Body of pancreas (tissue), 4 donors: ENCODE measurements around the gene TENM3. TPM values are rescaled to one million over a fixed set of nuclear protein-coding genes. Genes with fewer than 3 reads are reported as not detected.

ENCODE experiments used
- ATAC-seq: fragments of 150-250 bp; one replicate; pipeline ENCODE4 v1.9.1; 2016
- DNase-seq, 4 donors: peaks; one replicate each; pipeline ENCODE4 v3.0.0-alpha.2; 2019
- H3K27ac ChIP-seq, 4 donors: fragments of 200-600 bp; sonication (generic); 1 replicate in 3 of 4; 2 replicates in 1 of 4; pipeline versions ENCODE4 v1.5.1 to v1.6.1; 2016 to 2019; ENCODE audit warnings: mild to moderate bottlenecking in 1 of 4, mixed read lengths in 1 of 4, moderate library complexity in 1 of 4
- H3K27me3 ChIP-seq, 2 donors: fragments of 200-600 bp; sonication (generic); one replicate each; pipeline ENCODE4 v1.6.0; 2016; ENCODE audit warnings: mild to moderate bottlenecking in 1 of 2
- H3K36me3 ChIP-seq, 2 donors: fragments of 200-600 bp; sonication (generic); replicated peaks in 1 of 2; 2 replicates each; pipeline ENCODE4 v1.5.1; 2016; ENCODE audit warnings: low read depth in 2 of 2; ENCODE audit not compliant: insufficient read depth in 1 of 2
- H3K4me1 ChIP-seq: fragments of 200-600 bp; sonication (generic); one replicate; pipeline ENCODE4 v1.6.0; 2016
- H3K4me3 ChIP-seq, 2 donors: fragments of 200-600 bp; sonication (generic); 1 replicate in 1 of 2; 2 replicates in 1 of 2; pipeline ENCODE4 v1.5.1; 2016 to 2019
- H3K9me3 ChIP-seq, 3 donors: fragments of 200-600 bp; sonication (generic); 1 replicate in 2 of 3; 2 replicates in 1 of 3; pipeline ENCODE4 v1.5.1; 2016
- CTCF ChIP-seq, 7 experiments: fragments of 450-650 bp in 4 of 7; fragments of 200-600 bp in 3 of 7; sonication (generic) in 3 of 7; IDR thresholded peaks; one replicate each; pipeline ENCODE4 v1.5.1; 2016 to 2019; ENCODE audit warnings: antibody characterized with exemption in 7 of 7
- POLR2A ChIP-seq, 3 donors: fragments of 450-650 bp; IDR thresholded peaks; one replicate each; pipeline ENCODE4 v1.6.1; 2016; ENCODE audit warnings: antibody characterized with exemption in 3 of 3, mild to moderate bottlenecking in 2 of 3
- WGBS, 2 donors: methylation state at CpG; one replicate each; pipeline ENCODE4 v1.1.5; 2017; 5-methylcytosine and 5-hydroxymethylcytosine counted together
- intact Hi-C: fragments of 100-400 bp; cut with DNase I; formaldehyde crosslinking; loops from one replicate; pipeline ENCODE4 v1.15.1; 2023
- total RNA-seq, 2 donors: library from RNA; depleted of rRNA; stranded (reverse); fragments of >200 nt; gene quantifications; one replicate each; pipeline ENCODE4 v1.1.0, GENCODE V29; 2016

TENM3 gene
- total RNA-seq, 2 donors from 2014 or later, result 2.3 to 9.6 TPM

GRCh38 chr4:182320580-182320979 lies 77.4 kb downstream of the TENM3 start:
- no peak overlapping the region for H3K4me3 ChIP-seq
- no peaks in the 10 kb centered on the region for H3K27me3 ChIP-seq
- DNase-seq (no peak), ATAC-seq (no peak)
- WGBS, 2 donors, result 31 to 45% methylated on average over 3 of the region's 3 CpGs
- H3K36me3 ChIP-seq, result no peaks in the 10 kb centered on the region
- H3K27ac ChIP-seq, result no peak overlapping the region
- intact Hi-C loops, result no loop called here
- no peaks in the 10 kb centered on the region for H3K4me1 ChIP-seq
- TF ChIP-seq POLR2A (IDR thresholded peaks at IDR 0.05), result no peak
- TF ChIP-seq CTCF (IDR thresholded peaks at IDR 0.05), result no peak
- H3K9me3 ChIP-seq, result no peaks in the 10 kb centered on the region

- Histone ChIP-seq H3K9me3 (no peaks in the 10 kb centered on the region), H3K36me3 (no peaks in the 10 kb centered on the region), H3K4me3 (no peak overlapping the region), H3K4me1 (no peaks in the 10 kb centered on the region), H3K27me3 (no peaks in the 10 kb centered on the region), H3K27ac (no peak overlapping the region)
- TF ChIP-seq CTCF (IDR thresholded peaks at IDR 0.05), result no peak
- no peak for TF ChIP-seq POLR2A (IDR thresholded peaks at IDR 0.05)
- no peak for ATAC-seq
- no peak for DNase-seq
- intact Hi-C loops, result no loop called here
- WGBS, 2 donors, result 88 to 93% methylated on average over 10 of the region's 10 CpGs
Measured at GRCh38 chr4:182324282-182324681, 81.1 kb downstream of the TENM3 start.

- Histone ChIP-seq H3K9me3 (no peaks in the 10 kb centered on the region), H3K4me1 (no peaks in the 10 kb centered on the region), H3K27ac (no peak overlapping the region), H3K4me3 (no peak overlapping the region), H3K27me3 (no peaks in the 10 kb centered on the region), H3K36me3 (no peaks in the 10 kb centered on the region)
- DNase-seq, result no peak
- no peak for TF ChIP-seq POLR2A (IDR thresholded peaks at IDR 0.05)
- TF ChIP-seq CTCF (IDR thresholded peaks at IDR 0.05), result no peak
- no peak for ATAC-seq
- intact Hi-C loops, result no loop called here
- WGBS, 2 donors, result 56 to 61% methylated on average over 3 of the region's 3 CpGs
Measured at GRCh38 chr4:182325397-182325796, 82.2 kb downstream of the TENM3 start.

- ATAC-seq (no peak), DNase-seq (no peak)
- intact Hi-C loops, result no loop called here
- Histone ChIP-seq H3K4me3 (no peak overlapping the region), H3K36me3 (no peaks in the 10 kb centered on the region), H3K9me3 (no peaks in the 10 kb centered on the region), H3K27me3 (no peaks in the 10 kb centered on the region), H3K4me1 (no peaks in the 10 kb centered on the region), H3K27ac (no peak overlapping the region)
- WGBS, 2 donors, result 78 to 82% methylated on average over 16 of the region's 16 CpGs
- TF ChIP-seq CTCF (IDR thresholded peaks at IDR 0.05), result no peak
- TF ChIP-seq POLR2A (IDR thresholded peaks at IDR 0.05), result no peak
Measured at GRCh38 chr4:182325848-182326255, 82.7 kb downstream of the TENM3 start.

GRCh38 chr4:182328505-182328904 lies 85.3 kb downstream of the TENM3 start:
- intact Hi-C loops, result no loop called here

More at GRCh38 chr4:182328505-182328904, 85.3 kb downstream of the TENM3 start:
- no peak overlapping the region for H3K4me3 ChIP-seq
- TF ChIP-seq CTCF (IDR thresholded peaks at IDR 0.05) (no peak), POLR2A (IDR thresholded peaks at IDR 0.05) (no peak)
- no peak overlapping the region for H3K27ac ChIP-seq
- ATAC-seq (no peak), DNase-seq (no peak)
- no peaks in the 10 kb centered on the region for H3K36me3 ChIP-seq
- H3K4me1 ChIP-seq, result no peaks in the 10 kb centered on the region
- H3K27me3 ChIP-seq, result no peaks in the 10 kb centered on the region
- H3K9me3 ChIP-seq, result no peaks in the 10 kb centered on the region
- WGBS, 2 donors, result 84 to 88% methylated on average over 7 of the region's 7 CpGs
